GM19452 (cell line): Measurements from ENCODE around the gene GRIK4.

Experiments
- ATAC-seq: cut with Tn5 transposase; IDR thresholded peaks from one replicate; pipeline ENCODE4 v1.9.1; 2021; ENCODE audit not compliant: unreplicated experiment

Gene GRIK4

DNA sequence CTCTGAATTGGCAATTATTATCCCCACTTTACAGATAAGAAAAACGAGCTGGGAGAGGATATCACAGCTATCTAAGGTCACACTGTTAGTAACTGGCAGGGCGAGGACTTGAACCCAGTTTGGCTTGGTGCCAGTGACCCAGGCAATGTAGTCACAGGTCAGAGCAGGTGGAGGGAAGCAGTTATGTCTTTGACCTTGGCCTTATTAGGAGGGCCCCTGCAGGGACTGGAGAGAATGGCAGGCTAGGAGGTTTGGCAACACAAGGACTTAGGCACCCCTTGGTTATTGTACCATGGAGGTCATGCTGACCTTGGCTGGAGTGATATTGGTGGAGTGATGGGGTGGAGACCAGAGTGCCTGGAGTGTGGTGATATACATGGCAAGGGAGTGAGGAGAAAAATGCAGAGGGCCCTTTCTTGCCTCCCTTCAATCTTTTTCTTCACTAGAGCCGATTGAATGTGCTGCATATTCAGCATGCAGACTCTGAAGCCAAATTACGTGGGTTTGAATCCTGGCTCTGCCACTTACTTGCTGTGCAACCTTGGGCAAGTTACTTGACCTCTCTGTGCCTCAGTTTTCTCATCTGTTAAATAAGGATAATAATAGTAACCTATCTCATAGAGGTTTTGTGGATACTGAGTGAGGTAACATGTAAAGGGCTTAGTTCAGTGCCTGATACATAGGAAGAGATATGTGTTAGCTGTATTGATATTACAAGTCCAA lies 419.7 kb downstream of the GRIK4 start:
- no peak for ATAC-seq

DNA sequence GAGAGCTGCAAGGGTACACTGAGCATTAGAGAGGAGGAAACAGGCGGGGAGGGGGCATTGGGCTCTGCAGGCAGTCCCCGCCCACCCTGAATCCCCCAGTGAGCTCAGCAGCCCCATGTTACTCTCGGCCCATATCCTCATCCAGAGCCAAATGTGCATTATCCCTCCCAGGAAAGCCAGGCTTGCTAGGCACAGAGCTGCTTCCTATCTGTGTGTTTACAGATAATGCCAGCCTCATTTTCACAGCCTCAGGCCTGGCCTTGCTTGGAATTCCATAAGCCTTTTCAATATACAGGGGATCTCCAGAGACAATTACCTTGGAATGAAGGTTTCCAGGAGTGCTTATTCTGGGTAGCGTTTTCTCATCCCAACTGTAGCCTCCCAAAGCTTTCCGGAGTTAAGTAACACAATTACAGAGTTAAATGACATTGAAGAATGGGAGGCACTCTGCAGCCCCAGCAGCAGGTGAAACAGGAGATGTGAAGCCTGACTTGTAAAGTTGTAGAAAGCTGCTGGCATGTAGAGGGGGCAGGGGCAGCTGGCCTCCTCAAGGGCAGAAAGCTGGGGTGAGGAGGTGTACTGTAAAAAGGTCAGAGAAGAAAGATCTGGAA lies 420.9 kb downstream of the GRIK4 start:
- no peak for ATAC-seq

DNA sequence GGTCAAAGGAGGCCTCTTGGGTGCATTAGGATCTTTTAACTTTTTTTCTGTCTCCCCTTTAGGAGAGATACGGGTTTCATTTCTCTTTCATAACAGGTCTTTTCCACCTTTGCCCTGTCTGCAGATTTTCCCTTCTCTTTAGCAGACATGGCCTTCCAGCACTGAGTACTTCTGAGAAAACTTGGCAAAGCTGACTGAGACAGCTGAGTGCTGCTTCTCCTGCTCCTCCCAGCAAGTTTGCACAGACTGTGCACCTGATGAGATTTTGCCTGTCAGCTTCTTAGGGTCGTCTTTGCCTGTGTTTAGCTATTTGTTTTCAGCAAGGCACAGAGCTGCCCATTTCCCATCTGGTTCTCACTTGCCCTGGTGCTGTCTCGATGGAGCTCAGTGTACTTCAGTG lies 424.8 kb downstream of the GRIK4 start:
- ATAC-seq: no peak

DNA sequence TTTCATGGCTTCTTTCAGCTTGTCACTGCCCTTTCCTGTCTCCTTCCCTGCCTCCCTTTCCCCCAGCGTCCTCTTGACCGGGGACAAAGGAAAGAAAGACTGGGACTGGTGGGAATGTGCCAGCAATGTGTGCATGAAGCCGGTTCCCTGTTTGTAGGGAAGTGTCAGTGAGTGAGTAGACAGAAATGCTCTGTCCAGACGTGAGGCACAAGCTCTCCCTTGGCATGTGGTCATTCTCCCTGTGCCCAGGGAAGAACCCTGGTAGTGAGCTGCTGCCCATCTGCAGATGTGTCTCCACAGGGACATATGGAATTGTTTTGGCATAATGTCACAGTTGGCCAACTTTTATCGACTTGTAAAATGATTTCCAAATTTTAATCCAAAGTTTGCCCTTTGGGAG lies 426.0 kb downstream of the GRIK4 start:
- no peak for ATAC-seq

DNA sequence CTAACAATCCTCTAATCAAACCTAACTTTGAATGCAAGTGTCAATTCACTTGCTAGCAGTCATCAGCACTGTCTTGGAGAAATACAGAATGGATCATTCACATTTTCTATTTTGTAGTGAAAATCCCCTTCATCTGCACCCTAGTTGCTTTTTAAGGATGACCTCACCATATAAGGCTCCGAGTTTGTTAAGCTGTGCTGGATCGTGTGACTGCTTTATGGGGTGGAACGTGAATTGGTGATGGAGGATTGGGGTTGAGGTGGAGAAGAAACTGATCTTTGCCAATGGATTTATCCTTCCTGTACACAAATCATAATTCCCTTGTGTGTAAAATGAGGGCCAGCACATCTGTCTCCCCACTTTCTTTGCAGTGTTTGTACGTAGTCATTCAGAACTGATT lies 426.7 kb downstream of the GRIK4 start:
- no peak for ATAC-seq

DNA sequence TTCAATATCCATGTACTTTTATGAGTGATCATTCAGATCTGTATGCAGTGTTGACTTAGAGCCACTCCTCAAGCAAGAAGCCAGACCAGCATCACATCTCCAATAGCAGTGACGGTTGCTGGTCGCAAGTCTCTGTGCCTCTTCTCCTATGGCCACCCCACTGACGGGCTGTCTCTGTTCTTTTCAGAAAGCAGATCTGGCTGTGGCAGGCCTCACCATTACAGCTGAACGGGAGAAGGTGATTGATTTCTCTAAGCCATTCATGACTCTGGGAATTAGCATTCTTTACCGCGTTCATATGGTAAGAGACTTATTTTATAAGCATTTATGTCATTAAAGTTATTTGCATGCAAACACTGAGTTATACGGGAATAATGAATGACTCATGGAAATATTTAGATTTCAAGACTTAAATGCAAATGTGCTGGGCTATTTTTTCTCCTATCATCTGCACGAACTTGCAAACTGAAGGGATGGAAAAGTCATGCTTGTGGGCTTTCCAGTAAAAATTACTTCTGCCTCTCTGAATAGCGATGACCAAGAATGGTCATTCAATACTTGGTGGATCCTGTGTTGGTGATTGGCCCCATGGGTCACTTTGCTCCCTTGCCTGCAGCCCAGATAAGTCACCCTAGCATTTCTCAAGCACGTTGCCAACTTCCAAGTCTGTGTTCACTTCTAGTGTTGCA lies 428.8 kb downstream of the GRIK4 start:
- ATAC-seq: no peak

DNA sequence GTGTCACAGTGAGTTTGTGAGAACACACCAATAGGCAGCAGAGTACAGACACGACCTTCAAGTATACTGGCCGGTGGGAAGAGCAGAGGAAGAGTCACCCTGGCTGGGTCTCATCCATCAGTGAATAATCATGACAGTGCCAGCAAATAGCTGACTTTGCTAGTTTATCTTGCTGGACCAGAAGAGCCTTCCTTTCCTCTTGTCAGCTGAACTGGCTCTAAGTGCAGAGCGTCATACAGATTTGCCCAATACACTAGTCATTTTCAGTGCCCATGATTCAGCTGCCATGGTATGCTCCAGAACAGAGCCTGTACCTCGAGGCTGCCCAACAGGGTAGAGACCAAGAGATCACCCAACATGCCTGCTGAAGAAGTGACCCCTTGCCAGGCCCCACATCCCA lies 429.5 kb downstream of the GRIK4 start:
- ATAC-seq: no peak

DNA sequence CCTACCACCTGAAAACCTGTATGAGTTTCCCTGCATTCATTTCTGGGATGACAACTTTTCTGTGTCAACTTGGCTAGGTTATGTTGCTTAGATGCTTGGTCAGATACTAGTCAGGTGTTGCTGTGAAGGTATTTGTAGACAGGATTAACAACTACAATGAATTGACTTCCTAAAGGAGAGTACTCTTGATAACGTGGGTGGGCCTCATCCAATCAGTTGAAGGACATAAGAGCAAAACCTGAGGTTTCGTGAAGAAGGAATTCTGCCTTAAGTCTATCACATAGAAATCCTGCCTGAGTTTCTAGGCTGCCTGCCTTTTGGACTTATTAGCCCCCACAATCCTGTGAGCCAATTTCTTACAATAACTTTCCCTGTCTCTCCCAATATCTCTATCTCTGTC lies 431.2 kb downstream of the GRIK4 start:
- no peak for ATAC-seq

DNA sequence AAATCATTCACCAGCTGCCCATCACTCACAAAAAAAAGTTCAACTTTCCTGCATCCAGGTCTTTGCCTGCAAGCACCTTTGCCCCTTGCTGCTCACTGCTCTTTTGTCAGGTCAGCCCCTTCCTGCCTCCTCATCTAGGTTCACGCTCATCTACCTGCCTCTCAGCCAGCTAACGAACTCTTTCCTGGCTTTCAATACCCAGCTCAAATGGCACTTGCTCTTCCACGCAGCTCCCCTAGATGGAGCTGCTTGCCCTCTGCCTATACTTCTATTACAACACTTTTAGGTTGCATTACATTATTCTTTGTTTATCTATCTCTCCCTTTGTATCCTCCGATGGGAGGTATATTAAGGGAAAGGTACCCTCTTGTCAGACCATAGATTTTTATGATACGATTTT lies 433.5 kb downstream of the GRIK4 start:
- no peak for ATAC-seq

DNA sequence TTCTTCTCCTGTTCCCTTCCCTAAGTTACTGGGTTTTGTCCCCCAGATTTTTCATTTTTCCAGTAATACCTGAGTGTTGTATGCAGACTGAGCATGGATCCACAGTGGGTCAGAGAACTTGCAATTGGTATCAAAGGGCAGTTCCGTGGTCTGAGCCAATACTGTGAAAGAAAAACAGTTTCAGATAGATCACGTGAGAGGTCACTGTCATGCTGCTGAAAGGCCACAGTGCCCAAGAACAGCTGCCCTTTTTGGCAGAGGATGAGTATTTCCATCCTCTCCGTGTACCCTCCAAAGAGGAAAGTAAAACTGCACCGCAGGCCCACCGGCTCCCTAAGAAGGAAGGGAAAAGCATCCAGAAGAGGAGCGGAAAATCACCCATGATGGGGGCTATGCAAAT lies 439.3 kb downstream of the GRIK4 start:
- no peak for ATAC-seq

DNA sequence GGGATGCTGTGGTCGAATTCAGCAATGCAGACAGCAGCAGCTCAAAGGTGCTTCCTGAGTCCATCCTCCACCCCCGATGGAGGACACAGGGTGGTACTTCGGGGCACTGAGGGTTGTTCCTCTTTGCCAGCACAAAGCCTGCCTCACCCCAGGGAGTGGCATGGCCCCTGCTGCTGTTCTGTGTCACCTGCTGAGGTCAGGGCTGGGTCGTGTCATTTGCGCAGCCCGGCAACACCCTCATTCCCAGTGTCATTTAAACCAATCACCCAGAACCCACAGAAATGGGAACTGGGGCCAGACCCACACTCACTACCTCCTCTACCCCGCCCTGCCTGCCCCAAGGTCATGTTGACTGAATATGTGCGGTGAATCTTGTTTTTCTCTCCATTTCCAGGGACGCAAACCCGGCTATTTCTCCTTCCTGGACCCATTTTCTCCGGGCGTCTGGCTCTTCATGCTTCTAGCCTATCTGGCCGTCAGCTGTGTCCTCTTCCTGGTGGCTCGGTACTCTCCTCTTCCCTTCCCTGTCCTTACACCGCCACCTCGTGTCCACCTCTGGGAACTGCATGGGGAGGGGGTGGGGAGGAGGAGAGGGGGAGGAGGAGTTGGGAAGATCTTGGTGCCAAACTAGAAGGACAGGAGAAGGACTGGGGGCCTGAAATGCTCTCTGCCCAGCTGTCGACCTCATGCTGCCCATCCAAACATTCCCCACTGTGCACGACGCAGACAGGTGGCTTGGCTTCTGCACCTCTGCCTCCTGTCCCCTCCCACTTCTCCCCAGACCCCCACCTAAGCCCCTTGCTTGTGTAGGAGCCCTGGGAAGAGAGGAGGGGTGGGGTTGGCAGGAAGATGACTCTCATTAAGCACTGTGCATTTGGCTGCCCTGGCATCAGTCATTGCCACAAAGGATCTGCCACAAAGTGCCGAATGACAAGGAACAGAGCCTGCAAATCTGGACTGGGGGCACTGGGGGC lies 441.2 kb downstream of the GRIK4 start:
- ATAC-seq: no peak

DNA sequence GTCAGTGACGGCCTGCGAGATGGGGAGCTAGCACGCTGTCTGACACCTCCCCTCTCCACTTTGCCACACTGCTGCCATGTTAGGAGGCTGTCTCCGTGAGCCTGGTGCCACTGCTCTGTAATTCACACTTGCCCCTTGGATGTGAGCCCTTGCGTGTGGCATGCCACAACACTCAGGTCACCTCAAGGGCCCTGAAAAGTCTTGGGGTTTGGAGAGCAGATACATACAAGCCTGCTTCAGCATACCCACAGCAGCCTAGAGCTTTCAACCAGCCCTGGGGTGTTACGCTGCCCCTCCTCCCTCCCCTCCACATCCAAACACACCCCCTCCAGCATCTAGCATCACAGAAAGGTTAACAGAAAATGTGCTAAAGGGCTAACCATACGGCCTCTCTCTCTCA lies 442.8 kb downstream of the GRIK4 start:
- no peak for ATAC-seq

DNA sequence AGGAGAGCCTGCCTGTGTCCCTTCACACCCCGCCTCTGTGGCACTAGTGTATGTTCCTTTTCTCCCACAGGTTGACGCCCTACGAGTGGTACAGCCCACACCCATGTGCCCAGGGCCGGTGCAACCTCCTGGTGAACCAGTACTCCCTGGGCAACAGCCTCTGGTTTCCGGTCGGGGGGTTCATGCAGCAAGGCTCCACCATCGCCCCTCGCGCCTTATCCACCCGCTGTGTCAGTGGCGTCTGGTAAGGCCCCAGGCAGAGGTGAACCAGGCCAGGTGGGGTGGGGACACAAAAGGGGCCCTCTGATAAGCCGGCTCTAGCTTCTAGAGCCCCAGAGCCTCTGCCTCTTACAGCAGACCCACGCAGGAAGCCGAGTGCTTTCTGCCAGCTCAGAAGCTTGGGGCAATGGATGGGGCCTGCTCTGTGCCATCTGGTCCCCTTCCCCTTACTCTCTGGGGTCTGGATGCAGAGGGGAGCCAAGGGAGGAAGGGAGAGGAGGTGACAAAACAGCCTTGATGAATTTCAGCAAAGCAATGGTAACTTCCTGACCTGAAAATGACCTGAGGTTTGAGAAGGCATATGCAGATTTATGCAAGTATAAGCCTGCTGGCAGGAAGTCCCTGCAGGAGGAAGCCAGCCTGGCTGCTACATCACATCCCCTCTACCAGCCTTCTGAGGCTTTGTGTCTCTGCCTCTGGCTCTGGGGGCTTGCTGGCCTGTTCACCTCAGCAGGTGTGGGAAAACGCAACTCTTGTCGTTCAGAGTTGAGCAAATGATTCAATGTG lies 445.4 kb downstream of the GRIK4 start:
- no peak for ATAC-seq

DNA sequence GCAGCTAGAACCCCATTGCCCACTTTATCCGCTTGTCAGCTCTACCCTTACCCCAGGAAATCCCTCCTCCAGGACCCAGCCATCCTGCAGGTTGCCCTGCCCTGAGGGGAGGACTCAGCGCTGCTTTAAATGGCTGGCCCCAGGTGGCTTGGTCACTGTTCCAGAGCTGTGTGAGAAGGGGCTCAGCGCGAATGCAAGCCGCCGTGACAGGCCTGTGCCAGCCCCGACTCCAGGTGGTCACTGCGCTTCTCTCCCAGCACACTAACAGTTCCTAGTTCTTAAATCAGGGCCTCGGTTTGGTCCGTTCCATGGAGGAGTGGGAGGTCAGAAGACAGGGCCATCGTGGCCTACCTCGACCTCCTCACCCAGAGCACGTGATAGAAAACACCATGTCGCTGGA lies 446.6 kb downstream of the GRIK4 start:
- no peak for ATAC-seq

DNA sequence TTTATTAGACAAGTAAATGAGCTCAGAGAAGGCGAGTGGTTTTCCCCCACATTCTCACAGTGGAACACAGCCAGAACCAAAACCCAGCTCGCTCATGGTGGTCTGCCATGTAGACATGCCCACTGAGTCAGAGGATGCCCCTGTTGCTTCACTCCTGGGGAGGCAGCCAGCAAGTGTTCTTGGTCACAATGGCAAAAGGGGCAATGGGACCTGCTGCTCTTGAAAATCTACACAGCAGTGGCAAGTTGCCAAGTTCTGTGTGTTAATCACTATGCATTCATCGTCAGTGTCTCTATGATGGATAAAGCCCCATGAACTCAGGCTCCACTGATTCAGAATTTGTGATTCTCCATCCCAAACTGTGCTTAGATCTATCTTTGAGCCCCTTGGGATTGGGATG lies 447.6 kb downstream of the GRIK4 start:
- ATAC-seq: no peak

DNA sequence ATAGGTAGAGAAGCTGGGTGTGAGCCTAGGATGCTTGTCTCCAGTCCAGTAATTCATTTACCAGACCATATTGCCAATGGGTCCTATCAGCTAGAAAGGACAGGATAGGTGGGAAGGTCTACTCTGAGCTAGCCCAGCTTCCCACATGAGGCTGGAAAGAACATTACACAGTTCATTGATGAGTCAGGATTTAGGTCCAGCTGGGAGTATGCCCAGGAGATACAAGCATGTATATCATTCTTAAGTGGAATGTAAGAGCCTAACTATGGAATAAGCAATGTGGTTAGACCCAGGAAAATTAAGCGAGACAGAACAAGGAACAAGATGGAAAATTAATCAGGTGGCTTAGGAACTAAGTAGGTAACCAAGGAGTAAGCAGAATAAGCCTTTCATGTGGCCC lies 453.3 kb downstream of the GRIK4 start:
- no peak for ATAC-seq

DNA sequence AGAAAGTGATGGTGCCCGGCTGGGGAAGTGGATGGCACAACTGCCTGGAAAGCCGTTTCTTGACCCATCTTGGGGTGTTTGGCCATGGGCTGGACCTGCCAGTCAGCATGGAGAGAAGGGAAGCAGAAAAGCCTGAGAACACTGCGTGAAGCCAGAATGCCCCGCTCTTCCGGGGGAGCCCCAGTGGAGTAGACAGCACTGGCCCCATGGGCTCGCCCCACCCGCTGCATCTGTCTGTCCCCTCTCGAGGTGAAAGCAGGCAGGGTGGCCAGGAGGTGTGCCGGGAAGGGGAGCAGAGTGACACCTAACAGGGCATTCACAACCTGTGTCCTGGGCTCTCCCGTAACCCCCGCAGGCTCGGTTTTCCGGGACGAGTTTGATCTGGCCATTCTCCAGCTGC lies 455.3 kb downstream of the GRIK4 start:
- no peak for ATAC-seq

DNA sequence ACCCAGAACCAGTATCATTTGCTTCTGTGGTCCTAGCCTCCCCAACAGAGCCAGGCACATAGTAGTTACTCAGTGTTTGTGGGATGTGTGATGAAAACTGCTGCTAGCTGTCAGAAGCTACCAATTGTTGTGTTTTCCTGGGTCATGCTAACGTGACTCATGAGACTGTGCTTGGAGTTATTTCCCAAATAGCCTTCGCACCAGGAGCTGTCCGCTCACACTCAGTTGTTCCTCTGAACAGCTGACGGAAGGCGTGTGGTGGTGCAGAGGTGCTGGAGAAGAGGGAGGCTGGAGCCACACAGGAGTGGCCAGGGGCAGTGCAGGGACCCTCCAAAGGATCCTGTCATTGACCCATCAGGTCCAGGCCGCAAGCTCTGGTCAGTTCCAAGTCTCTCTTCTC lies 458.4 kb downstream of the GRIK4 start:
- no peak for ATAC-seq

DNA sequence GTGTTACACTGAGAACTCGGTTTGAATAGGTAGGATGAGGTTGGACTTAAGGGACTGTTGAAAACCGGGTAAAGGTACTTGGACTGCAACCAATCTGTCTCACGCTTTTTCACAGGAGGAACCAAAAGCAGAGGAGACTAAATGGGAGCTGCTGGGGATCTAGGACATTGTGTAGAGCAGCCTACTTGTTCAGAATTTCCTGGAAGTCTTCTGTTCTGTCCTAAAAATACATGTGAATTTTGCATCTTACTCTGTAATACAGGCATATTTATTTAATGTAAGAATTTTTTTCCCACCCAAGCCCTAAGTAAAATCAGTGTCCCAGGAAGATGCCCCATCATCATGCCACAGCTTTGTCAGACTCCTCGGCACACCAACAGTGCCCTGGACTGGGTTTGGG lies 460.3 kb downstream of the GRIK4 start:
- ATAC-seq: no peak

DNA sequence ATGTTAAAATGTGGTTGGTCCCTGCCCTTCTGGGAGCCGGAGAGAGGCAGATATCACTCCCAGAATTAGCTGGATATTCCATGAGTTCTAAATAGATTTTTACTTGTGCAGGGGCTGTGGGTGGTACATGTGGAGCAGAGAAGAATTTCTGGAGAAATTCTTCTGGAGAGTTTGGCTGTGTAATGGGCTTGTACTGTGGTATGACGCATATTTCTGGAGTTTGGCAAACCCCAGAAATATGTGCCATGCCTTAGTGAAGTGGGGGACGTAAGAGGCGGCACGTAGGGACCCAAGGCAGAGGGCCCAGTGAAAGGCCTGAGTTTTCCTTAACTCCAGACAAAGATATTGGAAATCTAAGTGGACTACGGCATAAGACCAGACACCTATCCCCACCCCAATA lies 461.1 kb downstream of the GRIK4 start:
- ATAC-seq: no peak

DNA sequence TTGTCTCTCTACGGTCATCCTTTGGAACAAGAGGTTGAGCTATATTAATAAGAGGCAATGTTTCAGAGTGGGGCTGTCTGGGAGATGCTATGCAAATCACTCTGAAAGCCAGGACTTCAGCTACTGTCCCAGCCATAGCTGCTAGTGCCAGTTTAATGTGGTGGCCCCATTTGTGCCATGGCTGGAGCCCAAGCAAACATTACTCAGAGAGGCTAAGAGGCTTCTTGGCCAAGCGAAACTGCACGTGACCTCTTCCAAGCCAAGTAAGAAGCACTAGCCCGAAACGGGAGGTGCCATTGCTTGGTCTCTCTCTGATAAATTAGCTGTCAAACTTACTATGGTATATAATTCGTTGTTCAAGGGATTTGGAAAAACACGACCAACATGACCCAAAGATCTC lies 462.0 kb downstream of the GRIK4 start:
- no peak for ATAC-seq
